ENCODE measurements around the gene CA7.
"Not testable (repeated sequence)": the region's sequence is repeated elsewhere in the genome, so short reads cannot be mapped to it uniquely, and the experiment has no call there.

Gene CA7

GRCh38 chr16:66886321-66886720, 42.1 kb downstream of the CA7 start:
- H3K36me3 ChIP-seq (ENCODE audit: insufficient read depth, low read length): peaks cover 22% of the 10 kb centered on the region
- no peaks in the 10 kb centered on the region for H3K27me3 ChIP-seq (ENCODE audit: insufficient read depth, low read length)
- no peak overlapping the region for H3K4me3 ChIP-seq (ENCODE audit: low read length)
- no peaks in the 10 kb centered on the region for H3K4me1 ChIP-seq (ENCODE audit: insufficient read depth, low read length)
- no peak overlapping the region for H2AFZ ChIP-seq (ENCODE audit: low read depth, low read length)
- no peaks in the 10 kb centered on the region for H3K9me3 ChIP-seq (ENCODE audit: low read length)

- Histone ChIP-seq H3K36me3 (ENCODE audit: insufficient read depth, low read length) (peaks cover 22% of the 10 kb centered on the region), H3K27me3 (ENCODE audit: insufficient read depth, low read length) (no peaks in the 10 kb centered on the region), H3K9me3 (ENCODE audit: low read length) (no peaks in the 10 kb centered on the region), H2AFZ (ENCODE audit: low read depth, low read length) (no peak overlapping the region), H3K4me1 (ENCODE audit: insufficient read depth, low read length) (no peaks in the 10 kb centered on the region), H3K4me3 (ENCODE audit: low read length) (no peak overlapping the region)
These were observed 42.7 kb downstream of the CA7 start for GRCh38 chr16:66886914-66887313.

GRCh38 chr16:66888647-66889615, 44.7 kb downstream of the CA7 start:
- H3K9me3 ChIP-seq (ENCODE audit: low read length): no peaks in the 10 kb centered on the region
- no peak overlapping the region for H2AFZ ChIP-seq (ENCODE audit: low read depth, low read length)
- H3K4me3 ChIP-seq (ENCODE audit: low read length): no peak overlapping the region
- H3K4me1 ChIP-seq (ENCODE audit: insufficient read depth, low read length): no peaks in the 10 kb centered on the region
- no peaks in the 10 kb centered on the region for H3K27me3 ChIP-seq (ENCODE audit: insufficient read depth, low read length)
- H3K36me3 ChIP-seq (ENCODE audit: insufficient read depth, low read length): peaks cover 22% of the 10 kb centered on the region

GRCh38 chr16:66889622-66890021, 45.4 kb downstream of the CA7 start:
- Histone ChIP-seq H2AFZ (ENCODE audit: low read depth, low read length) (no peak overlapping the region), H3K36me3 (ENCODE audit: insufficient read depth, low read length) (peaks cover 17% of the 10 kb centered on the region), H3K9me3 (ENCODE audit: low read length) (no peaks in the 10 kb centered on the region), H3K4me1 (ENCODE audit: insufficient read depth, low read length) (no peaks in the 10 kb centered on the region), H3K4me3 (ENCODE audit: low read length) (no peak overlapping the region), H3K27me3 (ENCODE audit: insufficient read depth, low read length) (no peaks in the 10 kb centered on the region)

- no peaks in the 10 kb centered on the region for H3K9me3 ChIP-seq (ENCODE audit: low read length)
- H2AFZ ChIP-seq (ENCODE audit: low read depth, low read length): no peak overlapping the region
These were observed 46.6 kb downstream of the CA7 start for GRCh38 chr16:66890799-66891198.

GRCh38 chr16:66891360-66891759, 47.1 kb downstream of the CA7 start:
- H3K9me3 ChIP-seq (ENCODE audit: low read length): no peaks in the 10 kb centered on the region
- no peaks in the 10 kb centered on the region for H3K4me1 ChIP-seq (ENCODE audit: insufficient read depth, low read length)
- no peak overlapping the region for H2AFZ ChIP-seq (ENCODE audit: low read depth, low read length)

More at GRCh38 chr16:66890799-66891198, 46.6 kb downstream of the CA7 start:
- no peaks in the 10 kb centered on the region for H3K27me3 ChIP-seq (ENCODE audit: insufficient read depth, low read length)
- peaks cover 7% of the 10 kb centered on the region for H3K36me3 ChIP-seq (ENCODE audit: insufficient read depth, low read length)
- H3K4me1 ChIP-seq (ENCODE audit: insufficient read depth, low read length): no peaks in the 10 kb centered on the region
- no peak overlapping the region for H3K4me3 ChIP-seq (ENCODE audit: low read length)

GRCh38 chr16:66891797-66892196, 47.6 kb downstream of the CA7 start:
- Histone ChIP-seq H3K36me3 (ENCODE audit: insufficient read depth, low read length) (no peaks in the 10 kb centered on the region), H3K4me3 (ENCODE audit: low read length) (no peak overlapping the region), H2AFZ (ENCODE audit: low read depth, low read length) (no peak overlapping the region), H3K9me3 (ENCODE audit: low read length) (no peaks in the 10 kb centered on the region), H3K27me3 (ENCODE audit: insufficient read depth, low read length) (no peaks in the 10 kb centered on the region), H3K4me1 (ENCODE audit: insufficient read depth, low read length) (no peaks in the 10 kb centered on the region)

More at GRCh38 chr16:66891360-66891759, 47.1 kb downstream of the CA7 start:
- Histone ChIP-seq H3K27me3 (ENCODE audit: insufficient read depth, low read length) (no peaks in the 10 kb centered on the region), H3K4me3 (ENCODE audit: low read length) (no peak overlapping the region), H3K36me3 (ENCODE audit: insufficient read depth, low read length) (peaks cover 4% of the 10 kb centered on the region)

- Histone ChIP-seq H3K4me3 (ENCODE audit: low read length) (no peak overlapping the region), H3K9me3 (ENCODE audit: low read length) (no peaks in the 10 kb centered on the region), H3K27me3 (ENCODE audit: insufficient read depth, low read length) (no peaks in the 10 kb centered on the region), H3K36me3 (ENCODE audit: insufficient read depth, low read length) (no peaks in the 10 kb centered on the region), H3K4me1 (ENCODE audit: insufficient read depth, low read length) (no peaks in the 10 kb centered on the region), H2AFZ (ENCODE audit: low read depth, low read length) (no peak overlapping the region)
These were observed 49.8 kb downstream of the CA7 start for GRCh38 chr16:66894055-66894454.

- Histone ChIP-seq H3K4me3 (ENCODE audit: low read length) (no peak overlapping the region), H2AFZ (ENCODE audit: low read depth, low read length) (no peak overlapping the region), H3K4me1 (ENCODE audit: insufficient read depth, low read length) (peaks cover 8% of the 10 kb centered on the region), H3K9me3 (ENCODE audit: low read length) (no peaks in the 10 kb centered on the region), H3K36me3 (ENCODE audit: insufficient read depth, low read length) (no peaks in the 10 kb centered on the region), H3K27me3 (ENCODE audit: insufficient read depth, low read length) (no peaks in the 10 kb centered on the region)
These were observed 50.9 kb downstream of the CA7 start for GRCh38 chr16:66894948-66895688.

- Histone ChIP-seq H2AFZ (ENCODE audit: low read depth, low read length) (no peak overlapping the region), H3K4me1 (ENCODE audit: insufficient read depth, low read length) (peaks cover 12% of the 10 kb centered on the region), H3K4me3 (ENCODE audit: low read length) (no peak overlapping the region), H3K27me3 (ENCODE audit: insufficient read depth, low read length) (no peaks in the 10 kb centered on the region), H3K36me3 (ENCODE audit: insufficient read depth, low read length) (no peaks in the 10 kb centered on the region), H3K9me3 (ENCODE audit: low read length) (no peaks in the 10 kb centered on the region)
These were observed 51.4 kb downstream of the CA7 start for GRCh38 chr16:66895689-66895979.

- H3K27me3 ChIP-seq (ENCODE audit: insufficient read depth, low read length): no peaks in the 10 kb centered on the region
- no peak overlapping the region for H3K4me3 ChIP-seq (ENCODE audit: low read length)
- peaks cover 12% of the 10 kb centered on the region for H3K4me1 ChIP-seq (ENCODE audit: insufficient read depth, low read length)
- H2AFZ ChIP-seq (ENCODE audit: low read depth, low read length): no peak overlapping the region
- no peaks in the 10 kb centered on the region for H3K9me3 ChIP-seq (ENCODE audit: low read length)
- H3K36me3 ChIP-seq (ENCODE audit: insufficient read depth, low read length): no peaks in the 10 kb centered on the region
These were observed 51.8 kb downstream of the CA7 start for GRCh38 chr16:66895999-66896398.

GRCh38 chr16:66896682-66897081, 52.5 kb downstream of the CA7 start:
- not testable (repeated sequence) for H3K27me3 ChIP-seq (ENCODE audit: insufficient read depth, low read length); H2AFZ ChIP-seq (ENCODE audit: low read depth, low read length); H3K4me3 ChIP-seq (ENCODE audit: low read length); H3K36me3 ChIP-seq (ENCODE audit: insufficient read depth, low read length); H3K9me3 ChIP-seq (ENCODE audit: low read length)
- H3K4me1 ChIP-seq (ENCODE audit: insufficient read depth, low read length): peaks cover 12% of the 10 kb centered on the region

- Histone ChIP-seq H3K36me3 (ENCODE audit: insufficient read depth, low read length) (no peaks in the 10 kb centered on the region), H3K4me1 (ENCODE audit: insufficient read depth, low read length) (peaks cover 12% of the 10 kb centered on the region), H3K4me3 (ENCODE audit: low read length) (no peak overlapping the region), H3K9me3 (ENCODE audit: low read length) (no peaks in the 10 kb centered on the region), H2AFZ (ENCODE audit: low read depth, low read length) (no peak overlapping the region), H3K27me3 (ENCODE audit: insufficient read depth, low read length) (no peaks in the 10 kb centered on the region)
These were observed 54.0 kb downstream of the CA7 start for GRCh38 chr16:66898207-66898606.

Data from neuron (in vitro differentiated cells).